Measurements from ENCODE around the gene FANCD2OS. TPM values are rescaled to one million over a fixed set of nuclear protein-coding genes. Genes with fewer than 3 reads are reported as not detected.
"Not testable (repeated sequence)": the region's sequence is repeated elsewhere in the genome, so short reads cannot be mapped to it uniquely, and the experiment has no call there.

The FANCD2OS gene
- total and polyA plus RNA-seq, 4 donors = not detected

DNA sequence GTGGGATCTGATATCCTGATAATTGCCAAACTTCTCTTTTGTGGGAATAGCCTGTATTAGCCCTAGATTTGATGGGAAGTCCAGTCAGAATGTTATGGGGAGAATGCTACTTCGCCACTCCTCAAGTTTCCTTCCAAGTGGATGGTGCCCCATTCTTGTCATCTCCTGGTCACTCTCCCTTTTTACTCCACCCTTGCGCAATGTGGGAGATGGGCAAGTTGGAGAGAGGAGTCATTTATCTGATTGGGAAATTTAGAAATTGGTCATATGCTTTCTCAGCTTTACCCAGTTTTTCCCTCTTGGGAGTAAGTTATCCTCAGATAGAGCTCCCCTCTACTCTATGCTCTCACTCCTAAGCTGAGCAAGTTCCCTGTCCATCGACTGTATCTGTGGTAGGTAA lies 14.4 kb downstream of the FANCD2OS start:
- H3K4me1 ChIP-seq (ENCODE audit: control insufficient read depth in 4 of 4, insufficient read depth in 4 of 4, low read length in 3 of 4) = no peaks in the 10 kb centered on the region
- no peak overlapping the region for H3K9ac ChIP-seq (ENCODE audit: low read depth in 1 of 2, low read length in 2 of 2)
- H3K27me3 ChIP-seq (ENCODE audit: control insufficient read depth in 4 of 4, insufficient read depth in 4 of 4, low read length in 3 of 4) = no peaks in the 10 kb centered on the region
- TF ChIP-seq RXRA (IDR thresholded peaks at IDR 0.05) (no peak), SP1 (IDR thresholded peaks at IDR 0.05) (no peak), GABPA (IDR thresholded peaks at IDR 0.05 in 1 of 2, conservative IDR thresholded peaks at IDR 0.05 in 1 of 2) (no peak), HNF4A (conservative IDR thresholded peaks at IDR 0.05) (no peak), NR2F2 (IDR thresholded peaks at IDR 0.05) (no peak), JUND (IDR thresholded peaks at IDR 0.05) (no peak), EGR1 (IDR thresholded peaks at IDR 0.05; ENCODE audit: low read depth in 2 of 2) (no peak), YY1 (IDR thresholded peaks at IDR 0.05) (no peak), FOXA2 (IDR thresholded peaks at IDR 0.05) (no peak), FOXA1 (IDR thresholded peaks at IDR 0.05) (no peak), HNF4G (IDR thresholded peaks at IDR 0.05) (no peak), TAF1 (conservative IDR thresholded peaks at IDR 0.05) (no peak), RAD21 (IDR thresholded peaks at IDR 0.05) (no peak)
- TF ChIP-seq, protein P1, sequence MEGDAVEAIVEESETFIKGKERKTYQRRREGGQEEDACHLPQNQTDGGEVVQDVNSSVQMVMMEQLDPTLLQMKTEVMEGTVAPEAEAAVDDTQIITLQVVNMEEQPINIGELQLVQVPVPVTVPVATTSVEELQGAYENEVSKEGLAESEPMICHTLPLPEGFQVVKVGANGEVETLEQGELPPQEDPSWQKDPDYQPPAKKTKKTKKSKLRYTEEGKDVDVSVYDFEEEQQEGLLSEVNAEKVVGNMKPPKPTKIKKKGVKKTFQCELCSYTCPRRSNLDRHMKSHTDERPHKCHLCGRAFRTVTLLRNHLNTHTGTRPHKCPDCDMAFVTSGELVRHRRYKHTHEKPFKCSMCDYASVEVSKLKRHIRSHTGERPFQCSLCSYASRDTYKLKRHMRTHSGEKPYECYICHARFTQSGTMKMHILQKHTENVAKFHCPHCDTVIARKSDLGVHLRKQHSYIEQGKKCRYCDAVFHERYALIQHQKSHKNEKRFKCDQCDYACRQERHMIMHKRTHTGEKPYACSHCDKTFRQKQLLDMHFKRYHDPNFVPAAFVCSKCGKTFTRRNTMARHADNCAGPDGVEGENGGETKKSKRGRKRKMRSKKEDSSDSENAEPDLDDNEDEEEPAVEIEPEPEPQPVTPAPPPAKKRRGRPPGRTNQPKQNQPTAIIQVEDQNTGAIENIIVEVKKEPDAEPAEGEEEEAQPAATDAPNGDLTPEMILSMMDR (IDR thresholded peaks at IDR 0.05; ENCODE audit: low read depth, low read length, missing input control) = no peak
- TF ChIP-seq, protein P2, sequence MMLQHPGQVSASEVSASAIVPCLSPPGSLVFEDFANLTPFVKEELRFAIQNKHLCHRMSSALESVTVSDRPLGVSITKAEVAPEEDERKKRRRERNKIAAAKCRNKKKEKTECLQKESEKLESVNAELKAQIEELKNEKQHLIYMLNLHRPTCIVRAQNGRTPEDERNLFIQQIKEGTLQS (IDR thresholded peaks at IDR 0.05) = no peak
- TF ChIP-seq, protein P3, sequence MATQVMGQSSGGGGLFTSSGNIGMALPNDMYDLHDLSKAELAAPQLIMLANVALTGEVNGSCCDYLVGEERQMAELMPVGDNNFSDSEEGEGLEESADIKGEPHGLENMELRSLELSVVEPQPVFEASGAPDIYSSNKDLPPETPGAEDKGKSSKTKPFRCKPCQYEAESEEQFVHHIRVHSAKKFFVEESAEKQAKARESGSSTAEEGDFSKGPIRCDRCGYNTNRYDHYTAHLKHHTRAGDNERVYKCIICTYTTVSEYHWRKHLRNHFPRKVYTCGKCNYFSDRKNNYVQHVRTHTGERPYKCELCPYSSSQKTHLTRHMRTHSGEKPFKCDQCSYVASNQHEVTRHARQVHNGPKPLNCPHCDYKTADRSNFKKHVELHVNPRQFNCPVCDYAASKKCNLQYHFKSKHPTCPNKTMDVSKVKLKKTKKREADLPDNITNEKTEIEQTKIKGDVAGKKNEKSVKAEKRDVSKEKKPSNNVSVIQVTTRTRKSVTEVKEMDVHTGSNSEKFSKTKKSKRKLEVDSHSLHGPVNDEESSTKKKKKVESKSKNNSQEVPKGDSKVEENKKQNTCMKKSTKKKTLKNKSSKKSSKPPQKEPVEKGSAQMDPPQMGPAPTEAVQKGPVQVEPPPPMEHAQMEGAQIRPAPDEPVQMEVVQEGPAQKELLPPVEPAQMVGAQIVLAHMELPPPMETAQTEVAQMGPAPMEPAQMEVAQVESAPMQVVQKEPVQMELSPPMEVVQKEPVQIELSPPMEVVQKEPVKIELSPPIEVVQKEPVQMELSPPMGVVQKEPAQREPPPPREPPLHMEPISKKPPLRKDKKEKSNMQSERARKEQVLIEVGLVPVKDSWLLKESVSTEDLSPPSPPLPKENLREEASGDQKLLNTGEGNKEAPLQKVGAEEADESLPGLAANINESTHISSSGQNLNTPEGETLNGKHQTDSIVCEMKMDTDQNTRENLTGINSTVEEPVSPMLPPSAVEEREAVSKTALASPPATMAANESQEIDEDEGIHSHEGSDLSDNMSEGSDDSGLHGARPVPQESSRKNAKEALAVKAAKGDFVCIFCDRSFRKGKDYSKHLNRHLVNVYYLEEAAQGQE (IDR thresholded peaks at IDR 0.05) = no peak
- TF ChIP-seq, protein P4, sequence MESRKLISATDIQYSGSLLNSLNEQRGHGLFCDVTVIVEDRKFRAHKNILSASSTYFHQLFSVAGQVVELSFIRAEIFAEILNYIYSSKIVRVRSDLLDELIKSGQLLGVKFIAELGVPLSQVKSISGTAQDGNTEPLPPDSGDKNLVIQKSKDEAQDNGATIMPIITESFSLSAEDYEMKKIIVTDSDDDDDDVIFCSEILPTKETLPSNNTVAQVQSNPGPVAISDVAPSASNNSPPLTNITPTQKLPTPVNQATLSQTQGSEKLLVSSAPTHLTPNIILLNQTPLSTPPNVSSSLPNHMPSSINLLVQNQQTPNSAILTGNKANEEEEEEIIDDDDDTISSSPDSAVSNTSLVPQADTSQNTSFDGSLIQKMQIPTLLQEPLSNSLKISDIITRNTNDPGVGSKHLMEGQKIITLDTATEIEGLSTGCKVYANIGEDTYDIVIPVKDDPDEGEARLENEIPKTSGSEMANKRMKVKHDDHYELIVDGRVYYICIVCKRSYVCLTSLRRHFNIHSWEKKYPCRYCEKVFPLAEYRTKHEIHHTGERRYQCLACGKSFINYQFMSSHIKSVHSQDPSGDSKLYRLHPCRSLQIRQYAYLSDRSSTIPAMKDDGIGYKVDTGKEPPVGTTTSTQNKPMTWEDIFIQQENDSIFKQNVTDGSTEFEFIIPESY (IDR thresholded peaks at IDR 0.05) = no peak
- TF ChIP-seq, protein P5, sequence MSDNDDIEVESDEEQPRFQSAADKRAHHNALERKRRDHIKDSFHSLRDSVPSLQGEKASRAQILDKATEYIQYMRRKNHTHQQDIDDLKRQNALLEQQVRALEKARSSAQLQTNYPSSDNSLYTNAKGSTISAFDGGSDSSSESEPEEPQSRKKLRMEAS (IDR thresholded peaks at IDR 0.05) = no peak
- H3K27ac ChIP-seq (ENCODE audit: low read depth in 1 of 2, low read length in 2 of 2) = no peak overlapping the region
- no peaks in the 10 kb centered on the region for H3K36me3 ChIP-seq (ENCODE audit: control insufficient read depth in 4 of 4, insufficient read depth in 3 of 4, low read depth in 1 of 4, low read length in 3 of 4)
- WGBS = 98% methylated on average over 3 of the region's 3 CpGs
- no peak for DNase-seq (ENCODE audit: low spot score)
- no peaks in the 10 kb centered on the region for H3K9me3 ChIP-seq (ENCODE audit: control insufficient read depth in 4 of 4, low read length in 3 of 4)
- H3K4me3 ChIP-seq (ENCODE audit: low read depth in 1 of 3, low read length in 3 of 3) = no peak overlapping the region

DNA sequence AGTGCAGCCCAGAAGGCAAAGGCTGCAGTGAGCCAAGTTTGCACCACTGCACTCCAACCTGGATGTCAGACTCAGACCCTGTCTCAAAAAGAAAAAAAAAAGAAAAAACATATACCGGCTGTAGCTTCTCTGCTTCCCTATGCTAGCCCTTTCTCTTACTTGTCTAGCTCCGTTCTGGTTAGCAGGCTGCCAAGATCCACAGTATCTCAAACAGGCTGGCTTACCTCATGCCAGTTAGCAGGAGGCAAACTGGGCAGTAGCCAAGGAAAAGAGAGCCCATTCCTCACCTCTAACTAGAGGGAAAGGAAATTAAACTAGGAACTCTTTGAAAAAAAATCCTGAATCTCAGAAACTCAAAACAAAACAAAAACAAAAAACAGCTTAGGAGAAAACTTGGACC lies 16.7 kb downstream of the FANCD2OS start:
- H3K27me3 ChIP-seq (ENCODE audit: control insufficient read depth in 4 of 4, insufficient read depth in 4 of 4, low read length in 3 of 4); H3K9me3 ChIP-seq (ENCODE audit: control insufficient read depth in 4 of 4, low read length in 3 of 4); H3K27ac ChIP-seq (ENCODE audit: low read depth in 1 of 2, low read length in 2 of 2); H3K4me3 ChIP-seq (ENCODE audit: low read depth in 1 of 3, low read length in 3 of 3); H3K9ac ChIP-seq (ENCODE audit: low read depth in 1 of 2, low read length in 2 of 2); DNase-seq (ENCODE audit: low spot score); H3K4me1 ChIP-seq (ENCODE audit: control insufficient read depth in 4 of 4, insufficient read depth in 4 of 4, low read length in 3 of 4); H3K36me3 ChIP-seq (ENCODE audit: control insufficient read depth in 4 of 4, insufficient read depth in 3 of 4, low read depth in 1 of 4, low read length in 3 of 4): not testable (repeated sequence)
- 100% methylated on average over 2 of the region's 2 CpGs for WGBS

DNA sequence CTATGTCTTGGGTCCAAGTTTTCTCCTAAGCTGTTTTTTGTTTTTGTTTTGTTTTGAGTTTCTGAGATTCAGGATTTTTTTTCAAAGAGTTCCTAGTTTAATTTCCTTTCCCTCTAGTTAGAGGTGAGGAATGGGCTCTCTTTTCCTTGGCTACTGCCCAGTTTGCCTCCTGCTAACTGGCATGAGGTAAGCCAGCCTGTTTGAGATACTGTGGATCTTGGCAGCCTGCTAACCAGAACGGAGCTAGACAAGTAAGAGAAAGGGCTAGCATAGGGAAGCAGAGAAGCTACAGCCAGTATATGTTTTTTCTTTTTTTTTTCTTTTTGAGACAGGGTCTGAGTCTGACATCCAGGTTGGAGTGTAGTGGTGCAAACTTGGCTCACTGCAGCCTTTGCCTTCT lies 17.3 kb downstream of the FANCD2OS start:
- not testable (repeated sequence) for DNase-seq (ENCODE audit: low spot score); H3K4me3 ChIP-seq (ENCODE audit: low read depth in 1 of 3, low read length in 3 of 3); H3K27me3 ChIP-seq (ENCODE audit: control insufficient read depth in 4 of 4, insufficient read depth in 4 of 4, low read length in 3 of 4); H3K27ac ChIP-seq (ENCODE audit: low read depth in 1 of 2, low read length in 2 of 2); H3K36me3 ChIP-seq (ENCODE audit: control insufficient read depth in 4 of 4, insufficient read depth in 3 of 4, low read depth in 1 of 4, low read length in 3 of 4); H3K9me3 ChIP-seq (ENCODE audit: control insufficient read depth in 4 of 4, low read length in 3 of 4); H3K9ac ChIP-seq (ENCODE audit: low read depth in 1 of 2, low read length in 2 of 2); H3K4me1 ChIP-seq (ENCODE audit: control insufficient read depth in 4 of 4, insufficient read depth in 4 of 4, low read length in 3 of 4)
- 83% methylated on average over 1 of the region's 1 CpG for WGBS
